ENCODE results near the gene HSP90B1.

GRCh38 chr12:103957865-103958388 is 27.7 kb downstream of the HSP90B1 start:
- TF ChIP-seq MAX (IDR thresholded peaks at IDR 0.05), result no peak
- TF ChIP-seq CTCF (IDR thresholded peaks at IDR 0.05 in 2 of 3, conservative IDR thresholded peaks at IDR 0.05 in 1 of 3; ENCODE audit: borderline replicate concordance in 1 of 3, insufficient read depth in 1 of 3, low read depth in 2 of 3, low read length in 2 of 3), result no peak
- TF ChIP-seq SRF (IDR thresholded peaks at IDR 0.05; ENCODE audit: low read depth), result no peak
- TF ChIP-seq EZH2 (IDR thresholded peaks at IDR 0.05), result no peak
- TF ChIP-seq RAD21 (IDR thresholded peaks at IDR 0.05; ENCODE audit: low read depth), result no peak

All from HCT116 (cell line).